ENCODE results near the gene ZCCHC24.

Gene ZCCHC24

DNA sequence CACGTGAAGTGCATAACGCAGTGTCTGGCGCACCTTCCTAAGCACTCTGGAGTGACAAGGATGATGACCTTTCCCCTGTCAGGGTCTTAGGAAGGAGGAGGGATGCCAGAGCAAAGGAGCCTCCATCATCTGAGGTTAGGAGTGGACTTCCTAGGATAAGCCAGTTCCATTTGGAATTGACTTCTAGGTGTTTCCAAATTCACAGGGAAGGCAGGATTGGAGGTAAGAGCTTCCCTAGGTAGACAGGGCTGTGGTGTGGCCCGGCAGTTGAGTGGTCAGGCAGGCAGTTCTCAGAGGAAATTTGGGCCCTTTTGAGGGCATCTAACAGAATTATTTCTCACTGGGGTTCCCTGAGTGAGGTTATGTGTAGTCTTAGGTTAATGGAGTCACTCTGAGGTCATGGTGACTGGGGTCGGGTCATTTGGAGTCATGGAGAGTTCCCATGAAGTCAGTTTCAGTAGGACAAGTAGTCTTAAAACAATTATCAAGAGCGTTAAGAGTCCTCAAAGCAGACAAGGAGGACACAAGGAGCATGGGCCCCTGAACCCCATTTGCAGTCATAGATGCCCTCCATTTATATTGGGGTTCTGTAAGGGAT lies 89.9 kb downstream of the ZCCHC24 start:
- DNase-seq, result no peak

DNA sequence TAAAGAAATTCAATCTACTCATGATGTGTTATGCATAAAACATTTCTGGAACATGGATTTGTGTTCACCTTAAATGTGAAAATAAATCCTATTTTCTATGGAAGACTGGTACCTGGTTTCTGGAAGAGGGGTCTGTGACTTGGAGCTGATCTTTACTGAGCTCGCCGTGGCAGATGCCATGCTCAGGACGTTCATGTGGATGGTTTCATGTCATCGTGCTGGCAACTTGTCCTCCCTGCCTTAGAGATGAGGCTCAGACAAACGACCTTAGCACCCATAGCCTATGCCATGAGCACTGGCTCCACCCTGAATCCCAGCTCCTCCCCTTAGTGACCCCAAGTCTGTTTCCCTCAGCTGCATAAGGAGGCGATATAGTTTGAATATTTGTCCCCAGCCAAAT lies 90.8 kb downstream of the ZCCHC24 start:
- DNase-seq, result no peak

DNA sequence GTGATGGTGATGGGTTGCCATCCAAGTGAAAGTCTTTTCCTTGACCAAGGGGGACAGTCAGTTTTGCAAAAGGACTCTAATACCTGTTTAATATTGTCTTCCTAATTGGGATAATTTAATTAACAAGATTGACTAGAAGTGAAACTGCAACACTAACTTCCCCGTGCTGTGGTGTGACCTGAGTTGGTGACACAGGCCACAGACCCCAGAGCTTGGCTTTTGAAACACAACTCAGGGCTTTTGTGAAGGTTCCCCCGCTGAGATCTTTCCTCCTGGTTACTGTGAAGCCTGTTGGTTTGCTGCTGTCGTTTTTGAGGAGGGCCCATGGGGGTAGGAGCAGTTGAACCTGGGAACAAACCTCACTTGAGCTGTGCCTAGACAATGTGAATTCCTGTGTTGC lies 91.3 kb downstream of the ZCCHC24 start:
- no peak for DNase-seq

DNA sequence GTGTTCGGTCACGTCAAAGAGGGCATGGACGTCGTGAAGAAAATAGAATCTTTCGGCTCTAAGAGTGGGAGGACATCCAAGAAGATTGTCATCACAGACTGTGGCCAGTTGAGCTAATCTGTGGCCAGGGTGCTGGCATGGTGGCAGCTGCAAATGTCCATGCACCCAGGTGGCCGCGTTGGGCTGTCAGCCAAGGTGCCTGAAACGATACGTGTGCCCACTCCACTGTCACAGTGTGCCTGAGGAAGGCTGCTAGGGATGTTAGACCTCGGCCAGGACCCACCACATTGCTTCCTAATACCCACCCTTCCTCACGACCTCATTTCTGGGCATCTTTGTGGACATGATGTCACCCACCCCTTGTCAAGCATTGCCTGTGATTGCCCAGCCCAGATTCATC lies 91.7 kb downstream of the ZCCHC24 start:
- no peak for DNase-seq

DNA sequence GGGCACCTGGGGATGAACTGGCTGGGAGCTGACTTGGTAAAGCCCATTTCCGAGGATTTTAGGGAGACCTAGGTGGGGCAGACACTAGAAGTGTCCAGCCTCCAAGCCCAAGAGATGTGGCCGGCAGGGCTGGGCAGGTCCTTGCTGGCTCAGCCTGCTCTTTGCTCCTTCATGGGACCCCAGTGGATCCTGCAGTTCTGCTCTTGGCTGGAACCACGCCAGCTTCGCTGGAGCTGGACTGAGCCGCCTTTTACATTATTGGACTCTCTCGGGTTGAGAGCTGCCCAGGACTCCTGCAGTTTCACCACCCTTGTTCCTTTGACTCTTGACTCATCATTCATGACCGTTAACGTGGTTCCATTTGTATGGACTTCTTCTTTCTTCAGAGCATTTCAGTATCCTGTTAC lies 92.4 kb downstream of the ZCCHC24 start:
- DNase-seq, result no peak

DNA sequence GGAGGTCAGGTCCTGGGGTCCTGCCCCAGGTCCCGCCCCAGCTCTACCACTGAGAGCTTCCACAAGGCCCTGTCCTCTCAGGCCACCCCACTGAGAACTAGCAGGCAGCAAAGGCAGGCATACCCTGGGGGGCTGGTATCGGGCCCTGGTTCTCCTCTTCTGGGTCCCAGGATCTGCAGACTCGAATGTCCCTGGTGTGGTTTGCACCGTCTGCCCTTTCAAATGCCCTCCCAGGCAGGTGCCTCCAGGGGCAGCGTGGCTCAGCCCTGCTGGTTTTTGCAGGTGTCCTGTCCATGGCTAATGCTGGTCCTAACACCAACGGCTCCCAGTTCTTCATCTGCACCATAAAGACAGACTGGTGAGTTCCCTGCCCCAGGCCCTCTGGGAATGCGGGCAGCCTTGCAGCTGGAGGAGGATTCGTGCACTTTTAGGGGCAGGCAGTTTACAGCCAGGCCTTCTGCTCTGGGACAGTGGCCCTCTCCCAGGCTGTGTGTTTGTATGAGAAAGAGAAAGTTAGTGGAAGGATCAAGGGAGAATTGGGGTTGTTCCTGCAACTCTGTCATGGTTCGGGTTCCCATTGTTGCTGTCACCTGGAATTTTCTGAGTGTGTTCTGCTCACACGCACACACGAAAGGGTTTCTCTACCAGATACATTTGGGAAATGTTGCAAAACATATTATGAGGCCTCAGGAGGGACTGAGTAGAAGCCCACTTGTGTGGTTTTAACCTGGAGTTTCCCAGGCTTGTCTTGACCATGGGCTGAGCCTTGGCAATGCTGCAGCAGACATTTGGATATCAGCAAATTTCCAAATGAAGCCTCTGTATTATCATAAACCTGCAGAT lies 93.2 kb downstream of the ZCCHC24 start:
- DNase-seq, result no peak

DNA sequence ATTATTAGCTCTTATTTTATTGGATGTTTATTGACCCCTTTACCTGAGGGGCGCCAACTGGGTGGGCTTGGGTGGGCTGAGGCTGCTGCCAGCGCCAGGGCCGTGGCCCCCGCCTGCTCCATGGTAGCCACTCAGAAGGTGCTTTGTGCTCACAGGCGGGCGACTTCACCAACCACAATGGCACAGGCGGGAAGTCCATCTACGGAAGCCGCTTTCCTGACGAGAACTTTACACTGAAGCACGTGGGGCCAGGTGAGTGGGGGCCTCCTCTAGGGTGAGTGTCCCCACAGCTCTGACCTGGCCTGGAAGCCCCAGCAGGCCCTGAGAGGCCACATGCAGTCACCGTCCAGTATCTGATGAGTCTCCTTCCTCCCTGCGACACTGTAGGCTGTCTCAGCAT lies 94.1 kb downstream of the ZCCHC24 start:
- DNase-seq, result no peak

DNA sequence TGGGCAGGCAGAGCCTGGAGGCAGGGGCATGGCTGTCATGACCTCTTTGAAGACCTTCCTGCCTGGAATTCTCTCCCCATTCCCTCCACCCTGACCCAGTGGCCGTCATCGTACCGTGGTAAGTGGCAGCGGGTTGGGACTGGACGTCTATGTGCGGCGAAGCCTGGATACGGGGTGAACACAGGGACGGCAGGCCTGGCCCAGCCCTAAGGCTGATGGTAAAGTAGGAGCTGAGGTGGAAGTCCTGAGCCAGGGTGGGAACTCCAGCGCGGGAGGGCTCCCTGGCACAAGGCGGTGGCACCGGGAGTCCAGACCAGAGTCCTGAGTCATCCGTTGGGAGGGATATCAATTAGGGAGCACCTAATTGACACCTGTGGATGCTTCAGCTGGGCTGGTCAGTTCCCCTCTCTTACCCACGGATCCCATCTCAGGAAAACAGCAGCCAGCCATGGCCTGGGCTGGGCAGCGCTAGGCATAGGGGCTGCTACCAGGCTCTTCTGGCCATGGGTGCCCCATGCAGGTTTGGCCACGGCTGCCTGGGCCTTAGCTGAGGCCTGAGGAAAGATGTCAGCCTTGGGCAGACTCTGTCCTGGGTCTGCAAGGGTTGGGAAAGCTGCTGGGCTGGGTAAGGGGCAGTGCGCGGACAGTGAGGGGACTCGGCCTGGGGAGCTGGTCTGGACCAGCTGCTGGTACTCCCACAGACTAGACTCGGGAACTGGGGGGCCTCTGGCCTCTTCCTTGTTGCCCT lies 94.8 kb downstream of the ZCCHC24 start:
- no peak for DNase-seq

DNA sequence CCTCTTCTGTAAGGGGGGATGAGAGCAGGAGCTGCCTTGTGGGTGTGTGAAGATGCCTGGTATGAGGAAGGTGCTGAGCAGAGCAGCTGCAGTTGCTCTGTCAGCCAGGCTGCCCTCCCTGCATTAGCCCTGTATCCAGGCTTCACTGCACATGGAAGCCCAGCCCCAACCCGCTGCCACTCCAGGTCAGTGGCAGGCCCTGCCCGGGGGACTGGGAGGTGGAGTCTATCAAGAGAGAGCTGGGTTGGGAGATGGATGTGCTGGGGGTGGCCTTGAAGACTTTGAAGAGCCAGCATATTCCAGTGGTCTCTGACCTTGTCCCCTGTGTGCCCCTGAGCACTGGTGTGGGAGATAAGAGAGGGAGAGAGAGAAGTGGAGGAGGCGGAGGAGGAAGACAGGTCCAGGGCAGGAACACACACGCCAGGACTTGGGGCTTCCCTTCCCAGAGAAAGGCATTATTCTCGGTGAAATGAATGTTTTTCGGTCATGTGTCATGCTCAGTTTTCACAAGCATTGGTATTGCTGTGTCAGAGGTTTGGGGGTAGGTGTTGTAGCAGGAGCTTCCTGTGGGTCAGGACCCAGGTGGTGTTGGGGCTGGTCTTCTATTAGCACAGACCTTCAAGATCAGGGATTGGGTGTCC lies 95.5 kb downstream of the ZCCHC24 start:
- DNase-seq, result no peak

DNA sequence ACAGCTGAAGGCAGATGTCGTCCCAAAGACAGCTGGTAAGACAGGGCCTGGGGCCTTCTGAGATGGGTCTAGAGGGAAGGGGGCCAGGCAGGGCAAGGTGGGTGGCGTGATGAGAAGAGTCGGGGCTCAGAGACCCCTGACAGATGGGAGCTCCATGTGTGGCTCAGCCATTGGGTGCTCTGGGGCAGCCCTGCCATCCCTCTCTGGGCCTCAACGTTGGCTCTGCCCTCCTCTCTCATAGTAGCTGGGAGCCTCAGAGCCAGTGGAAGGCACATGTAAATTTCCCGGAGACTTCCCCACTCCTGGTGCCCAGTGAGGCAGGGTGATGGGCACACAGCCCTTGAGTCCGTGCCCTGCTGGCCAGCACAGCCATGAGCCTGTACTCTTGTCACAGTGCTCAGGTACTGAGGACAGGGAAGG lies 96.3 kb downstream of the ZCCHC24 start:
- no peak for DNase-seq

DNA sequence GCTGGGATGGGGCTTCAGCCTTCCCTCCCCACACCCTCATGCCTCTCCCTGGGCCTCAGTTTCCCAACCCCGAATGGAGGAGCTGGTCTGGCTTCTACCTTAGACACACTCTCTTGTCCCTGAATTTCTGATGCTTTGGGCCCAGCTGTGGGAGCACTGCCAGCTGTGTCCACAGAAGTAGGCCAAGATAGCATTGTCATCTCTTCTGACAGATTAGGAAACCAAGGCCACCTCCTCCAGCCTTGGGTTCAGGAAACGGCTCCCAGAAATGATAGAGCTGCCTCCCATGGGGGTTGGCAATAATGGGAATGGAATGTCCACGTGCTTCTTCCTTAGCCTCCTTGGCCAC lies 96.8 kb downstream of the ZCCHC24 start:
- no peak for DNase-seq

DNA sequence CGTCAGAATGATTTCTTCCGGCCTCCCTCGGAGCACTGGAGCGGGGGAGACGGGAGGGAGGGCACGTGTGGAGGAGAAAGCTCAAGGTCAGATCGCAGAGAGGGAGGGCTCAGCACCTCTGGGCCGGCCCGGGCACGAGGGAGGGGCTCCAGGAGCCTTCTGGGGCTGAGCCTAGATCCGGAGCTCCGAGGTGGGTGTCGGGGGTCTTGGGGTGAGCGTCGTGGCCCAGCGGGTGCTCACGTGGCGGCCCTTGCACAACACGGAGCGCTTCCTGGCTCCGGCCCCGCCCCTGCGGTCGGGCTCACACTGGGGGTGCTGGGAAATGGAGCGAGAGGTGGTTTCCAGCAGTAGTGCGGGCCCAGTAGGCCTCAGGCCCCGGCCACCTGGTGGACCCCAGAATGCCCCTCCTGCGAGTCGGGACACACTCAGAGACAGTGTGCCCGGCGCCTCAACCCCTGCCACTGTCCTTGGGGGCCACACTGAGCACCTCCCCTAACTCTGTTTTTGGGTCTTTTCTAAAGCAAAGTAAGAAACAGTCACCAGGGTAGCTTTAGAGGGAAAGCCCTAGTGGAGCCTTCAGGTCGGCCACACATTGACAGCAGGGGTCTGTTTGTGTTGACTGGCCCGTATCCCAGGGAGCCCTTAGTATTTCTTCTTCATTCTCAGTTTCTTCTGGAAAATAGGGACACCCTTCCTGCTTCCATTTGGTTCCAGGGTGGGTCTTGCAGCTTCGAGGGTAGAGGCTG lies 97.4 kb downstream of the ZCCHC24 start:
- DNase-seq, result no peak

DNA sequence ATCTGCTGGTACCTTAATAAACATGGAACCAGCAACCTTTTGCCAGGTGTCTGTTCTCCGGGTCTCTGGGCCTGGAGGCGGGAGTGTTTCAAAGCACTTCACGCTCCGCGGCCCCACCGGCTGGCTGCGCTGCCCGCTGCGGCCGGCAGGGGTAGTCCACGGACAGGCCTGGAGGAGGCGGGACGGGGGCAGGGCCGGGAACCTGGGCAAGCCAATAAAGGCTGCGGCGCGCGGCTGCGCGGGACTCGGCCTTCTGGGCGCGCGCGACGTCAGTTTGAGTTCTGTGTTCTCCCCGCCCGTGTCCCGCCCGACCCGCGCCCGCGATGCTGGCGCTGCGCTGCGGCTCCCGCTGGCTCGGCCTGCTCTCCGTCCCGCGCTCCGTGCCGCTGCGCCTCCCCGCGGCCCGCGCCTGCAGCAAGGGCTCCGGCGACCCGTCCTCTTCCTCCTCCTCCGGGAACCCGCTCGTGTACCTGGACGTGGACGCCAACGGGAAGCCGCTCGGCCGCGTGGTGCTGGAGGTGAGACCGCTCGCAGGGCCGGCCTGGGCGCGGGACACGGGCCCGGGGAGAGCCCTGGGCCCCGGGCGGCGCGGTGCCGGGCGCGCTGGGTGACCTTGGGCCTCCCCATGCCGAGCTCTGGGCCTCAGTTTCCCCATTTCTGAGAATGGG lies 98.1 kb downstream of the ZCCHC24 start, which contains the start of gene PPIF:
TSS of gene PPIF (plus strand) at position 244 of the 668 bp plus-strand sequence. CDS start at position 324, 80 bp downstream.
- peak; percentile 13 for DNase-seq

DNA sequence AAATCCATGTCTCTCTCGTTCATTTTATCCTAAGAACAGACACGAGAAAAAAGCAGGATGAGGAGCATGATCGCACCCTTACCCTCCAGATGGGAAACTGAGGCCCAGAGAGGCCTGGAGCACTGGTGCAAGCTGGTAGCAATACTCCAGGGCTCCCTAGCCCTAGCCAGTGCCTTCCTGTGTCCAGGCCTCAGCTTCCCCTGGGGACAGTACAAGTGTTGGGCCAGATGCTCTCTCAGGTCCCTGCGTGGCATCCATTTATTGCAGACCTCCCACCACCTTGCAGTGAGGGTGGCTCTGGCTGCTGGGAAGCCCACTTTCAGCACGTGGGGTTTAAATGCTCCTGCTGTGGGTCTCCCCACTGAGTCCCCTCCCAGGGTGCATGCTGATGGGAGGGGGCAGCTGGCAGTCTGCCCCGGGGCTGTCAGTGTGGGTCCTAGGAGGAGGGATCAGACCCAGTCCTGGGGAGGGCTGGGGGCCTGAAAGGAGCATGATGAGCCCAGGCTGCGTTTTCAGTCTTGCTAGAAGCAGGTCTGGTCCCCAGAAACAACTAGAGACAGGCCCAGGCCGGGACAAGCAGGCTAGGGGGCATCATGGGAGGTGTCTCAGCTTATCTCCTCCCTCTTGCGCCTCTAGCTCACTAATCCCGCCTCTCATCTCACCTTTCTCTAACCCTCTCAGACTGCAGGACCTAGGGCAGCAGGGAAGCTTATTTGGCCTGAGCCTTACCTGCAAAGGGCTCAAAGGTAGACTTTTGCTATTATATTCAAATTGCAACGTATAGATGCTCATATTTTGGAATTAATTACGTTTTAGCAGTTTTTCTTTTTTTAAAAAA lies 98.8 kb downstream of the ZCCHC24 start:
- DNase-seq, result no peak

DNA sequence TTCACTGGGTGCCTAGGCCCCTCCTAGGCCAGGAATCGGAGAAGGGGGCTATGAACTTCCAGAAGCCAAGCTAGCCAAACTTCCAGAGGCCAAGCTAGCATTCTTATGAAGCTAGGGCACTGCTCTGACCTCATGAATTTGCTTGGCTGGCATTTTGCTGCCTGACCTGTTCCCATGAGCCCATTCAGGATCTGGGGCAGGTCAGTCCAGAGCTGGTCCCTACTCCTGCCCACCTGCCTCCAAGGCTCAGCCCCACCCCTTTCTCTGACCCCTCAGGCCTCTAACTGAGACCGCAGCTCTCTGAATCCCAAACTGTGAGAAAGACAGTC lies 99.4 kb downstream of the ZCCHC24 start:
- DNase-seq, result no peak

DNA sequence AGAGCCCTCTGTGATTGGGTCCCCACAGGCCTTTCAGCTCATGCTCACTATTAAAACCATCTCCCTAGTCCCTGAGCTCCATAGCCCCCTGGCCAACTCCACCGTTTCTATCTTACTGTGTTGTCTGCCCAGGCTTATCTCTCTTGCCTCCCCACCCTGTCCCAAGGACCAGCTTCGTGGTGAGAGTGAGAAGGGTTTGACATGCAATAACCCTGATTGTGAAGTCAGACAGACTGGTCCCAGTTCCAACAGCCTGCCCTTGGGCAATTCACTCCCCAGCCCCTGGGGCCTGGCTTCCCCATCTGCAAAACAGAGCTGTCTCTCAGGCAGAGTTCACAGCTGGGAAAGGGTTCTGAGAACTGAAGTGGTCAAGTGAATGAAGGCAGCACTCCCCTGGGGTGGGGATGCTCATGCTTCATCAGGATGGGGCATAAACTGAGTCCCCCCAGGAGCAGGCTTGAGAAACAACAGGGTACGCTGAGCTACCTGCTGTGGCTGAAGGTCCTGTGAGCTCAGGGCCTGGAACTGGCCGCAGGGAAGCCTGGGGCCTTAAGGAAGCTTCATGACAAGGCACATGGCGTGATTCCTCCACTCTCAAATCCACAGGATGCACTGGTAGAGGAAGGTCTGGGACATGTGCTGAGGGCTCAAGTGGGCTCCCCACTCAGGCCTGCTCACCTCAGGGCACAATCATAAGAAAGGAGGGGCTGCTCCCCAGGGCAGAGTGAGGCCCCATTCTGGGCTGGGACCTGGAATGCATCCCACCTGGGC lies 100.0 kb downstream of the ZCCHC24 start:
- no peak for DNase-seq

DNA sequence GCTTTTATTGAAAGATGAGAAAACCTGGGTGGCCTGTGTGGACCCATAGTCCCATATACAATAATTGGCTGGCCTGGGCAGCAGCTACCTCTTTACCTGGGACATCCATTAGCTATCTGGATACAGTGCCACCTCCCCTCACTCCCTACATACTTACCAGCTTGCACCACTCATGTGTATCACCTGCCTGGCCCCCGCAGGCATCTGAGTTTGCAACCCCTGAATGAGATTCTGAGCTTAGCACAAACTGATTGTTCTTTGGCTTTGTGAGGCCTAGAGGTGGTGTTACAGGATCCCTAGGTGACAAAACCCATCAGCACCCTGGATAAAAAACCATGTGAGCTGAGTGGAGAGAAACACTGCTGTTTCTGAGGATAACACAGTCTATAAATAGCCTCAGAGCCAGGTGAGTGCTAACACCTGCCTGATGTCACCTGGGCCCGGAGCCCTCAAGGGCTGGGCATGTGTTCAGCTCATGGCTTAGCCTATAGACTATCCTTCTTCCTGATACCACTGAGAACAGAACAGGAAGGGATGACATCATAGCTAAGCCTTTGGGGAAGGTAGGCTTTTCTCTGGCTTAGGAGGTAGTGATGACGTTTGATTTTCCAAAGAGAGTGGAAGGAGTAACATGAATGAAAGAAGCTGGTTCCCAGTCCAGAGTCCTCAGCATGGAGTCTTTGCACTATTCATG lies 100.8 kb downstream of the ZCCHC24 start:
- no peak for DNase-seq

DNA sequence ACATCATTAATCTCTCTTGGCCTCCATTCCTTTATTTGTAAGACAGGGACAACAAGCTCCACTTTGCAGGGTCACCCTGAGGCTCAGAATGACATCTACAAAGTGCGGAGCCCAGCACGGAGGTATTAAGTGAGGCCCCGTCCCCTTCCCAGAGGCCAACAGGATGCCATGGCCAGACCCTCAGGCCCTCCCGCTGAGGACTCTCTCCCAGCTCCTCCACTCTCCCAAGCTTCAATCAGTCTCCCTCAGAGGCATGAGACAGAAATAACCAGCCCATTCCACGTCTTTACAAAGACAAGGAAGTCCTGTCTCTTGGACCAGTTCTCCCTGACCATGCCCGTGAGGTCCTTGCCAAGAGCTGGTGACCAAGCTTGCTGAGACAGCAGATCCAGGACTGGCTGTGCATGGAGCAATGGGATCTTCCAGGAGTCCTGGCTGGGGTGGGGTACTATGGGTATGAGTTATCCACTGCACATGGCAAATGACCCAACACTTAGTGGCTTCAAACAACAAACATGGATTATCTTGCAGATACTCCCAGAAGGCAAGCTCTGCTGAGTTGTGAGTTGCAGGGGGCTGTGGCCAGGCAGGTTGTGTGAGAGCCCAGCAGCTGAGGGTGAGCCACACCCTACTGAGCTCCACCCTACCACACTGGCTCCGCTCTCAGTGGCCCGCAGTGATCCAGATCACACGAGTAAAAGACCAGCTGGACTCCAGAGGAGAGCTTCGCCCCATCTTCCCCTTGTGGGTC lies 102.4 kb downstream of the ZCCHC24 start:
- DNase-seq, result no peak

DNA sequence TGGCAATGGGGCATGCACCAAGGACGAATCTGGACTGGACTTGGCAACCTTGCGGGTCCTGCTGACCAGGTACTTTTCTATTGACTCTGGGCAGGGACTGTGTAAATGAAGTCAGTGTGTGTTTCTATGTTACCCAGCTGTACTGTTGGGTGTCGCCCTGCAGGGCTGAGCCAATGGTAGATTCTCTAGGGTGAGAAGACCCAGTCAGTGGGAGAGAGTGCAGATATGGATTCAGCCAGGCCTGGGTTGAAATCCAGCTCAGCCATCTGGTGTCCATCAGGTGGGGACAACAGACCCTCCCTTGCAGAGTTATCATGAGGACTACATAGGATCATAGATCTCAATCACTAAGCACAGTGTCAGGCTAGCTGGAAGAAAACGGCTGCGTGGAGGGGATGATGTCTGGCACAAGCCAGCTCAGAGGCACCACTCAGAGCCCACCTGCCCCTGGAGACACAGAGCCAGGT lies 103.1 kb downstream of the ZCCHC24 start:
- no peak for DNase-seq

All from SHP77 treated with DMSO at 0.1 percent for 48 hours (cell line).